ENCODE results near the gene HMCN2.

Gene HMCN2

DNA sequence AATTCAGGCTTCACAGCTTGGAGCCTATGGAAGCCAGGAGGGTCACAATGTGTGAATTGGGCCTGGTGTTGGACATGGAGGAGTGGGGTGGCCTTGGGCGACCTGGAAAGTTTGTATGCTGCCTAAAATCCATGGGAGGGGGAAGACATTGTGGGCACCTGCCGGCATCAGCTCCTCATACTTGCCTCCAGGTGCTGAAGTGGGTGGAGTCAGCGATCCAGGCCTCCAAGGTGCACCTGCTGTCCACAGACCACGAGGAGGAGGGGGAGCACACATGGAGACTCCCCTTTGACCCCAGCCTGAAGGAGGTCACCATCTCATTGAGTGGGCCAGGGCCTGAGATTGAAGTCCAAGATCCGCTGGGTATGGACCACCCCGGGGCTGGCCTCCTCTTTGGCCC is 29.1 kb downstream of the HMCN2 start:
- no peak for DNase-seq

GRCh38 chr9:130295431-130295830 is 29.9 kb downstream of the HMCN2 start:
- no peak for DNase-seq

DNA sequence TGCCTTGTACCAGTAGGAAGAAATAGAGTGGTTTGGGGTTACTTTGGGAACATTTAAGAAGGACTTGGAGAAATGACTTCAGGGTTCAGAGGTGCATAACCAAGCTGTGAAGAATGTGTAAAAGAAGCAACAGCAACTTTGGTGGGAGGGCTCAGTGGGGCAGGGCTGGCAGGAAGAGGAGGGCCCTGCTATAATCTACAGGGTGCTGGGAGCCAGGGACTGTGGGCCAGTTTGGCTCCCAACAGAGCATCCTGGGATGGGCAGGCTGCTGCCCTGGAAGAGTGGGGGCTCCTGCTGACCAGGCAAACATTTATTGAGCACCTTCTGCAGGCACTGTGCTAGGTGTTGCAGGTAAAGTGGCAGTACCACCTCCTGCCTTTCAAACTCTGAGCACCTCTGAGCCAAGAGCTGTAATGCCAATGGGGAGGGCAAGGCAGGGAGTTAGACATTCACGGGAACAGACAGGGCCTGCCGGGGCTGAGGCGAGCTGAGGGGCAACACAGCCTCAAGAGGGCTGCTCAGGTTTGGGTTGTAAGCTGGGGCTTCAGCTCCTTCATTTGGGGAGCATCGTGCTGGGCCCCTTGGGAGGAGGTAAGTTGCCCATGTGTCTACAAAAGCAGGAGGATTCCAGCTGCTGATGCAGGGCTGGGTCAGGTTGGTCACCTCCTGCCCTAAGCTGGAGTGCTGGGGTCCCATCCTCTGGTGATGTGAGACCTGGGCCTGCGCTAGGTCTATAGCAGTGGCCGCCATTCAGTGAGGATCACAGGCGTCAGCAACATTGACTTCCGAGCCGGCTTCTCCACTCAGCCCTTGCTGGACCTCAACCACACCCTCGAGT is 30.6 kb downstream of the HMCN2 start:
- DNase-seq: no peak

DNA sequence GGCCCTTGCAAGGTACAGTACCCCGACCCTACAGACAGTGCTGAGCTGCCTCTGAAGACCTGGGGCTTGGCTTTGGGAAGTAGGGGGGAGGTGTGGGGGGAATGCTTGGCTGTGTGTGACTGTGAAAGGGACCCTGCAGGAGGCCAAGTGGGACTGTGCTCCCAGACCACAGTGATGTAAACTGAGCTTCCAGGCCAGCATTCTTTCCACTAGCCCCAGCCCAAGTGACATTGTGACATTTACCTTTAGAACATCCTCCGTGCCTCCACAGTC is 31.2 kb downstream of the HMCN2 start:
- no peak for DNase-seq

DNA sequence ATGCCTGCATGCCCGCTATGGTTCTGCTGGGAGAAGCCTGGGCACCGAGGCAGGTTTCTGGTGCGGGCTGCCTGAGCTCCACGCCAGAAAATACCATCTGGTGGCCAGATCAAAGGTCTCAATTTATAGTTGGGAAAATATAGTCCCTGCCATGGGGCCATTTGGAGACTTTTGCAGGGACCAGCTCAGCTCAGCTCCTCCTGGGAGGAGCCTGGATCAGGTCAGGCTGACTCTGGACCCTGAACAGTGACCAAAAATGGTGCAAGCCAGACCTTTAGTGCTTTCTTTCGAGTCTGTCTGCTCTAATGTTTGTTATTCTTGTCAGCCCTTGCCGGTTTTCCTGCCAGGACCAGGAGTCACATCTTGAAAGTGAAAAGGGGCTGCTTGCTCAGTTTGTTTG is 31.8 kb downstream of the HMCN2 start:
- DNase-seq: no peak

GRCh38 chr9:130298662-130299279 is 33.2 kb downstream of the HMCN2 start:
- DNase-seq: no peak

DNA sequence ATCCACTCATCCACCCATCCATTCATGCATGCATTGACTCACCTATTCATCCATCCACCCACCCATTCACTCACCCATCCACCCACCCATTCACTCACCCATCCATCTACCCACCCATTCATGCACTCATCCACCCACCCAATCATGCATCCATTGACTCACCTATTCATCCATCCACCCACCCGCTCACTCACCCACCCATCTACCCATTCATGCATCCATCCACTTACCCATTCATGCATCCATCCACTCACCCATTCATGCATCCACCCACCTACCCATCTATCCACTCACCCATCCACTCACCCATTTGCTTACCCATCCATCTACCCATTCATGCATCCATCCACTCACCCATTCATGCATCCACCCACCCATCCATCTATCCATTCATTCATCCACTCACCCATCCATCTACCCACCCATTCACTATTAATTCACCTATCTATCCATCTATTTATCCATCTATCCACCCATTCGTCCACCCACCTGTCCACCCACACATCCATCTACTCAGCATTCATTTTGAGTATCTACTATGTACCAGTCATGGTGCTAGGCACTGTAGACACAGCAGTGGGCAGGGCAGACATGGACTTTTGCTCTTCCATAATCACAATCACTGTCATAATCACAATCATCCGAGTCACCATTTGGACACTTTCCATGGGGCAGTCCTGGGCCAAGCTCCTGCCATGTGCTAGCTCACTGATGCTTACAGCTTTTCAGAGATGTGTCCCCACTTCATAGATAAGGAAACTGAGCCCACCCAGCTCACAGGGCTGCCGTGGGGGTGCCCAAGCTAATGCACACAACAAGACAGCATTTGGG is 34.4 kb downstream of the HMCN2 start:
- DNase-seq: no peak

DNA sequence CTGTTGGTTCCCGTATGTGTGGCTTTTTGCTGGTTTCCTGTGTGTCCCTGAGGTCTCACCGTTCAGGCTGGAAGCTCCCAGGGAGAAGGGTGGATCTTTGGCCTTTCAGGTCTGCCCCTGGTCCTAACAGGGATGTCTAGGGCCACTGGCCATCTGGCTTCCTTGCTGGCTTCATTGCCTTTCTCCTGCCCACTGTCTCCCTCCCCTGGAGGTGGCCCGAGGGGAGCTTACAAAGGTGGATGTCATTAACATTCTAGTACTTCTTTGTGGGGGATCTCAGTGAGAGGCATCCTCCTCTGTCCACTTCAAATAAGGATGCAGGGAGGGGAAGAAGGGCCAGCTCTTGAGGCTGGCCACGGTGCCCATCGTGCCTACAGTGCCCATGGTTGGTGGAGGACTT is 35.2 kb downstream of the HMCN2 start:
- no peak for DNase-seq

GRCh38 chr9:130301483-130302286 is 36.1 kb downstream of the HMCN2 start:
- no peak for DNase-seq

DNA sequence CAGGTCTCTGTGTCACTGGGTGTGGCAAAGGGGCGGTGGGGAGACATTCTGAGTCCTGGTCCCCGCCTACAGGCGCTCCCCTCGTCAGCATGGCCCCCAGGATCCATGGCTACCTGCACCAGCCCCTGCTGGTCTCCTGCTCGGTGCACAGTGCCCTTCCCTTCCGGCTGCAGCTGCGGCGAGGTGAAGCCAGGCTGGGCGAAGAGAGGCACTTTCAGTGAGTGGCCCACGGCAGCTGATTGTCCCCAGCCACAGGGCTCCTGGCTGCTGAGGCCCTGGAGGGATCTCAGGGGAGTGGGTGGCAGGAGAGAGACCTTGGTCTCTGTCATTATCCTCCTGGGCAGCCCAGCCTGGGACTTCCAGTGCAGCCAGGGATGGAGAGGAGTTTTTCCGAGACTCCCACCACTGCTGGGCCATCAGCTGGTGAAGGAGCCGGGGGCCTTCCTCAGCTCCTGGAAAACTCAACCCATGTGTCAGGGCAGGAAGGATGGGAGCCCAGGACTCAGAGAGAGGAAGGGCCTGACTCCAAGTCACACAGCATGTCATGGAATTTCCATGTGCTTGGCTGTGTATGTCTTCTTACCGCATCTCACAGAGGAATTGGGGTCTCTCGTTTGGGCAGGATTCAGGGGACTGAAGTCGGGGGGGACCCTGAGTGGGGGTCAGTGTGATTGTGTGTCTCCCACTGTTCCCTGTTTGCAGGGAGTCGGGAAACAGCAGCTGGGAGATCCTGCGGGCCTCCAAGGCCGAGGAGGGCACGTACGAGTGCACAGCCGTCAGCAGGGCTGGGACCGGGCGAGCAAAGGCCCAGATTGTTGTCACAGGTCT is 37.4 kb downstream of the HMCN2 start:
- DNase-seq: no peak

DNA sequence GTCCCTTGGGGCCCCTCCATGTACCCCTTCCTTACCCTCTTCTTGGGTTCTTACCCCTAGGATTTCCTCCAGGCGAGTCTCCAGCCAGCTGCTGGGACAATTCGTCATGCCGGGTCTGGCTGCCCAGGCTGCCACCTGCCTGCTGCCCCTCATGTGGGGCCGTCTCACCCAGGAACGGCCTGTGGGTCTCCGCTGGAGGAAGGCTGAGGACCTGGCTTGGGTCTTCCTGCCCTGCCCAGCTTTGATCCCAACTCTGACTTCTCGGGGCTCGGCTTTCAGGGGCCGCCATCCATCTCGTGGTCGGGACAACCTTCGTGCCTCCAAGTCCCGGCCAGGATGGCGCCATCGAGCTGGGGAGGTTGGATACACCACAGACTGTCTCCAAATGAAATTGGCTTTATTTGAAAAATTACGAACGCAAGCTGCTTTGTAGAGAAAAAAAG is 38.1 kb downstream of the HMCN2 start:
- no peak for DNase-seq

DNA sequence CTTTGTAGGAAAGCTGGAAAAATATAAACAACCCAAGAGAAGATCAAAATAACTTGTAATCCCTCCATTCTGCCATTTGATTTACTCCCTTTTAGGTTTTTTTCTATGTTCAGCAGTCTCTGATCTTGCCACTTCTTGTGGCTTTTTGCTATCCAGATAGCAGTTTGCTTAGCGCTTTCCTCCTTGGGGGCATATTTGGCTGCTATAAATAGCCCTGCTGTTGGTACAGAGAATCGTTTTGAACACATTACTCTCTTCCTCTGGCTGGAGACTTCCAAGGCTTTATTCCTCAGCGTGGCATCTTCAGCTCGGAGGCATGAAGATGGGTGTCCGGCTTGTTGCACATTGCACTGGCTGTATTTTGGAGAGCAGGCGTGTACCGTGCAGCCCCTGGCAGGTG is 38.6 kb downstream of the HMCN2 start:
- no peak for DNase-seq

GRCh38 chr9:130304643-130305042 is 39.1 kb downstream of the HMCN2 start:
- no peak for DNase-seq

- no peak for DNase-seq
Observed at GRCh38 chr9:130305381-130305780, 39.8 kb downstream of the HMCN2 start.

GRCh38 chr9:130306823-130307666 is 41.5 kb downstream of the HMCN2 start:
- no peak for DNase-seq

DNA sequence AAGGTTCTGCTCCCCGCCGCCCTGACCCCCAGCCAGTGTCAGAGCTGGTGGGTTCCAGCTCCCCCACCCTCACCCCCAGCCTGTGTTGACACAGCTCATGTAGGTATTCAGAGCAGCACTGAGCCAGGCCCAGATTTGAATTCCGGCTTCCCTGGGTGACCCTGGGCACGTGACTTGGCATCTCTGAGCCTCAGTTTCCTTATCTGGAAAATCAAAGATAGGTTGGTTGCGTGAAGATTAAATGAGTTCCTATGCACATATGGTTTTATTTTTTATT is 42.0 kb downstream of the HMCN2 start:
- DNase-seq: no peak

DNA sequence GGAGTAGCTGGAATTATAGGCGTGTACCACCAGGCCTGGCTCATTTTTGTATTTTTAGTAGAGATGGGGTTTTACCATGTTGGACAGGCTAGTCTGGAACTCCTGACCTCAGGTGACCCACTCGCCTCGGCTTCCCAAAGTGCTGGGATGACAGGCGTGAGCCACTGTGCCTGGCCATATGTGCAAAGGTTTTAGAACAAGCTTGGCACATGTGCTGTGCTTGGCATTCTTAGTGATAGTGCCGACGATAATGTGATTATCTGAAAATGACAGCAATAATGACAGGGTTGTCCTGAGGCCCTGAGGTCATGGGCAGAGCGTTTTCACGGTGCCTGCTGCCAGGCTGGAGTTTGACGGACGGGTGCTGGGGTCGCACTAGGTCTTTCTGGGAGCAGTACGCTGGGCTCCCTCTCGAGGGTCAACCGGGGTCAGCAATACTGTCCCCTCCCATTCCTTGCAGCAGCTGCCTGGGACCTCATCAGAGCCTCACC is 42.6 kb downstream of the HMCN2 start:
- no peak for DNase-seq

DNA sequence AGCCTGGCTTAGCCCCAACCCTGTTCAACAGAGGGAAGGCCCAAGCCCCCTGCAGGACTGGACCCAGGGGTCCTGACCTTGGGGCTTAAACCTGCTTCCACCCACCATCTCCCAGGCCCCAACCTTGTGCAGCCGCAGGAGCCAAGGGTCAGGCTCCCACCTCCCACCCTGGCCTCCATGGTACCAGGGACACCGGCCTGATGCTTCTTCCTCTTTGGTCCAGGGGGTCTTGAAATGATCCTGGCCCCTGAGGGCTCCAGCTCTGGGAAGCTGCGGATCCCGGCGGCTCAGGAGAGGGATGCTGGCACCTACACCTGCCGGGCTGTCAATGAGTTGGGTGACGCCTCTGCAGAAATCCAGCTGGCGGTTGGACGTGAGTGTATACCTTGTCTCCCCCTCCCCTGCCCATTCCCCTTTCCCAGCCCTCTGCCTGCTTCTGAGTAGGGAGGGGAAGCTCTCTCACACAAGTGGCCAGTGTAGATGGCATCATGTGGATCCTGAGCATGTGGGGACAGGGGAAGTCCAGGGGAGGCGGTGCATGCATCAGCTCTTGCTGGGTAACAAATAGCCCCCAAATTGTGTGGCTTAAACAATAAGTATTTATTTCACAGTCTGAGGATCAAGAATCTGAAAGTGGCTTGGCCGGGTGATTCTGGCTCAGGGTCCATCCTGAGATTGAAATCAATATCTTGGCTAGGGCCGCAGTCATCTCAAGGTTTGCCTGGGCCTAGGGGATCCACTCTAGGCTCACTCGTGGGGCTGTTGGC is 44.3 kb downstream of the HMCN2 start:
- no peak for DNase-seq

DNA sequence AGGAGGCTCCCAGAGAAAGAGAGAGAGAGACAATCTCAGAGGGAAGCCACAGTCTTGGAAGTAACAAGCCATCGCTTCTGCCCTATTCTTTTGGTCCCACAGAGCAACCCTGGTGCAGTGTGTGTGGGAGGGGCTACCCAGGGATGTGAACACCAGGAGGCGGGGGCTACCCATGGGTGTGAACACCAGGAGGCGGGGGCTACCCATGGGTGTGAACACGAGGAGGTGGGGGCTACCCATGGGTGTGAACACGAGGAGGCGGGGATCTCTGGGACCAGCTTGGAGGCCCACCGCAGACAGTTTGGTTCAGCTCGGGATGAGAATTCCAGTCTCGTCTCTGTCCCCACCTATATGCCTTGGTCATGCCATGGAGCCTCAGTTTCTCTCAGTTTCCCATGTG is 44.9 kb downstream of the HMCN2 start:
- no peak for DNase-seq

GRCh38 chr9:130311003-130311402 is 45.4 kb downstream of the HMCN2 start:
- no peak for DNase-seq
